ENCODE data around the gene TXNL4A. TPM values are rescaled to one million over a fixed set of nuclear protein-coding genes. Genes with fewer than 3 reads are reported as not detected.

Gene TXNL4A
- total and polyA plus RNA-seq, 3 donors from 2014 or later, result 37.4 to 158 (median 47.0) TPM

DNA sequence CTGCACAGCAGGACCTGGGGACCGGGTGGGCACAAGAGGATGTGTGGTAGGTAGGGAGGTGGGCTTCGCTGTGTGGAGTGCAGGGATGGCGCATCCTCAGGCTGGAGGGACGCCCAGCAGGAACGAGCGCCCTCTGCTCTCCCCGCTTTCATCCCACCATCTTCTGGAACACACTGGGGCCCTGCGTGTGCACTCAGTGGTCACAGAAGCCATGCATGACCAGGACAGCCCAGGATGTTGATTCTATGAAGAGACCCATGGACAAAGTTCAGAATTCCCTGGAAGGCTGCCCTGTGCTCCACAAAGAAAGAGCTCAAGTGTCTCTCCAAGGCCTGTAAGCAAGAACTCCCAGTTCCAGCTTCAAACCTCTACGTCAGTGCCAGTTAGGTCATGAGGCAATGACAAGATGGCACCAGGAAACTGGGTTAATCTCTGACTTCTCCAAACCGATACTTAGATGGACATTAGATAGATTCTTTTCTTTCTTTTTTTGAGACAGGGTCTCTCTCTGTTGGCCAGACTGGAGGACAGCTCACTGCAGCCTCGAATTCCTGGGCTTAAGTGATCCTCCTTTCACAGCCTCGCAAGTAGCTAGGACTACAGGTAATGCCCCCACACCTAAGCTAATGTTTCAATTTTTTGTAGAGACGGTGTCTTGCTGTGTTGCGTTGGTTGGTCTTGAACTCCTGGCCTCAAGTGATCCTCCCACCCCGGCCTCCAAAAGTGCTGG is 40.3 kb downstream of the TXNL4A start:
- no peak overlapping the region for H3K4me3 ChIP-seq
- H3K4me1 ChIP-seq, result peaks cover 48% of the 10 kb centered on the region
- H3K27me3 ChIP-seq, result no peaks in the 10 kb centered on the region
- no peak overlapping the region for H3K27ac ChIP-seq
- 83 to 95% methylated on average over 14 to 15 of the region's 15 CpGs for WGBS, 2 donors
- intact Hi-C loops (cut with DNase I; ENCODE audit: low total_unique reads), result no loop called here
- TF ChIP-seq, protein P1, sequence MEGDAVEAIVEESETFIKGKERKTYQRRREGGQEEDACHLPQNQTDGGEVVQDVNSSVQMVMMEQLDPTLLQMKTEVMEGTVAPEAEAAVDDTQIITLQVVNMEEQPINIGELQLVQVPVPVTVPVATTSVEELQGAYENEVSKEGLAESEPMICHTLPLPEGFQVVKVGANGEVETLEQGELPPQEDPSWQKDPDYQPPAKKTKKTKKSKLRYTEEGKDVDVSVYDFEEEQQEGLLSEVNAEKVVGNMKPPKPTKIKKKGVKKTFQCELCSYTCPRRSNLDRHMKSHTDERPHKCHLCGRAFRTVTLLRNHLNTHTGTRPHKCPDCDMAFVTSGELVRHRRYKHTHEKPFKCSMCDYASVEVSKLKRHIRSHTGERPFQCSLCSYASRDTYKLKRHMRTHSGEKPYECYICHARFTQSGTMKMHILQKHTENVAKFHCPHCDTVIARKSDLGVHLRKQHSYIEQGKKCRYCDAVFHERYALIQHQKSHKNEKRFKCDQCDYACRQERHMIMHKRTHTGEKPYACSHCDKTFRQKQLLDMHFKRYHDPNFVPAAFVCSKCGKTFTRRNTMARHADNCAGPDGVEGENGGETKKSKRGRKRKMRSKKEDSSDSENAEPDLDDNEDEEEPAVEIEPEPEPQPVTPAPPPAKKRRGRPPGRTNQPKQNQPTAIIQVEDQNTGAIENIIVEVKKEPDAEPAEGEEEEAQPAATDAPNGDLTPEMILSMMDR (IDR thresholded peaks at IDR 0.05), result no peak
- TF ChIP-seq POLR2A (IDR thresholded peaks at IDR 0.05), result no peak
- DNase-seq, result peak; percentile 10
- H3K9me3 ChIP-seq, result no peaks in the 10 kb centered on the region
- no peaks in the 10 kb centered on the region for H3K36me3 ChIP-seq (ENCODE audit: low read depth, missing control alignments)

DNA sequence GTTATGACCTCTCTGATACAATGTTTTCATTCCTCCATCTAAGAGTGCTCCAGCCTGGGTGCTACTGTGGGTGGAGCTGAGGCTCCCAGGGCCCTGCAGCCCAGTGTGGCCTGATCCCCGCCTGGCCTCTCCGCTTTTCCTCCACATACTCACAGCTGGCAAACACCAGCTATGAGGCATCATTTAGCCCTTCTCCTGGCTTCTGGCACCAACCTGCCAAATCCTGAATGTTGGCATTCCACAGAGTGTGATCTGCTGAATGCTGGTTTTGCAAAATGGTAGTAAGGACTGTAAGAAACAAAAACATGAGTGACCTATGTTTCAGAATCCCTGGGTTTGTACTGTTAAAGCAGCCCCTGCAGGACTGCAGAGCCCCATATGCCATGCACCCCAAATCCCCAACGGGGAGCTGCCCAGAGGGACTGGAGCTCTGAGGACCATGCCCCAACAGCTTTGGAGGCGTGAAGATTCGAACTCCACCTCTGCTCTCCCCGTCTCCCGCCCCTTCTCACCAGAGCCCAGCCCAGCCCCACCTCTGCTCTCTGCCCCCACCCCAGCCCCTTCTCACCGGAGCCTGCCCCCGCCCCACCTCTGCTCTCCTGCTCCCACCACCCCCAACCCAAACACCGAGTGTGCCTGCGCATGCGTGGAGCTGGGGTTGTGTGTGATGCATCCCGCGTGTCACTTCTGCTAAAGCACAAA is 41.2 kb downstream of the TXNL4A start:
- peaks cover 48% of the 10 kb centered on the region for H3K4me1 ChIP-seq
- no peak overlapping the region for H3K4me3 ChIP-seq
- intact Hi-C loops (cut with DNase I; ENCODE audit: low total_unique reads), result no loop called here
- 86 to 87% methylated on average over 8 to 14 of the region's 14 CpGs for WGBS, 2 donors
- peak; percentile 53 for DNase-seq
- no peak overlapping the region for H3K27ac ChIP-seq
- no peaks in the 10 kb centered on the region for H3K36me3 ChIP-seq (ENCODE audit: low read depth, missing control alignments)
- no peak for TF ChIP-seq POLR2A (IDR thresholded peaks at IDR 0.05)
- TF ChIP-seq, protein P1 (IDR thresholded peaks at IDR 0.05), result no peak
- no peaks in the 10 kb centered on the region for H3K27me3 ChIP-seq
- H3K9me3 ChIP-seq, result no peaks in the 10 kb centered on the region

DNA sequence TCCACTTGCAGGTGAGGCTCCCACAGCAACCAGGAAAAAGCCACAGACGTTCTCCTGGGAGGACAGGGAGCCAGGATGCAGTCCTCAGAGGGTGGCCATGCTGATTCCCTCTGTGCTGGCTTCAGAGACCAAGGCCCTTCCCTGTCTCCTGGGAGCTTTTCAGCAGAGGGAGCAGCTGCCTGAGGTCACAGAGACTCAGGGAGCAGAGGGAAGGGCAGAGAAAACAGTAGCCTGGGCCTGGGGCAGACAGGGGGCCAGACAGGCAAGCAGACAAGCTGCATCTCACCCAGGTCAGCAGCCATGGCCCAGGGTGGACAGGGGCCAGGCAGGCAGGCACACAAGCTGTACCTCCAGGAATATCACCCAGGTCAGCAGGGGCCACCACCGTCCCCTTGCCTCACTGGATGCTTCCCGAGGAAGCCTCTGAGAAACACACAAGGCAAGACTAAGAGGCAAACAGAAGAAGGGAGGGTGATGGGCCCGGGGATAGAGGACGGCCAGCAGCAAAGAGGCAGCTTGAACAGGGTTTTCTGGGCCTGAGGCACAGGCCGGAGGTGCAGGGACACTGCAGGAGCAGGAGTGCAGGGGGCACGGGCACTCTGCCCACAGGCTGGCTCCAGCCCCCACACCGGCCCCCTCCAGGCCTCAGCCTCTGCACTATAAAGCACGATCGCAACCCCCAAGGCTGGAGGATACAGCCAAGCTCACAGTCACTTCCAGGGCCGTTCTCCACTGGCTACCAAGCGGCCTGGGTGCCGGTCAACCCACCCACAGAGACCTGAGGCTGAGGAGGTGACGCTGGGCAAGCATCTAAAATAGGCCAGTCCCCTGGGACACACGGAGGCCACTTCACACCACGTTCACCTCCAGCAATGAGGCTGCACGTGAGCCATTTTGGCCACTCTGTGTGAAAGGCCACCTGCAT is 43.0 kb downstream of the TXNL4A start:
- DNase-seq, result peak; percentile 12
- 72 to 77% methylated on average over 15 to 17 of the region's 17 CpGs for WGBS, 2 donors
- no peak overlapping the region for H3K4me3 ChIP-seq
- no peaks in the 10 kb centered on the region for H3K9me3 ChIP-seq
- TF ChIP-seq, protein P1 (IDR thresholded peaks at IDR 0.05), result no peak
- no peak for TF ChIP-seq POLR2A (IDR thresholded peaks at IDR 0.05)
- peaks cover 56% of the 10 kb centered on the region for H3K4me1 ChIP-seq
- no peaks in the 10 kb centered on the region for H3K27me3 ChIP-seq
- intact Hi-C loops (cut with DNase I; ENCODE audit: low total_unique reads), result no loop called here
- no peaks in the 10 kb centered on the region for H3K36me3 ChIP-seq (ENCODE audit: low read depth, missing control alignments)
- no peak overlapping the region for H3K27ac ChIP-seq

DNA sequence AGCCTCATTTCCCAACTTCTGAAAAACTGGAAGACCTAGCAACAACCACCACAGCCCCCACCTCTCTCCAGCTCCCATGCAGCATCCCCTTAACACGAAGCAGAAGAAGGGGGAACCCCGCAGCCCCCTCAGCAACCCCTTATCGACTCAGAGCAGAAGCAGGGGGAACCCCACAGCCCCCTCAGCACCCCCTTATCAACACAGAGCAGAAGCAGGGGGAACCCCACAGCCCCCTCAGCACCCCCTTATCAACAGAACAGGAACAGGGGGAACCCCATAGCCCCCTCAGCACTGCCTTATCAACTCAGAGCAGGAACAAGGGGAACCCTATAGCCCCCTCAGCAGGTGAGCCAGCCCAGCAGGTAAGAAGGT is 43.6 kb downstream of the TXNL4A start:
- H3K36me3 ChIP-seq (ENCODE audit: low read depth, missing control alignments), result no peaks in the 10 kb centered on the region
- H3K4me3 ChIP-seq, result no peak overlapping the region
- peaks cover 50% of the 10 kb centered on the region for H3K4me1 ChIP-seq
- no peaks in the 10 kb centered on the region for H3K9me3 ChIP-seq
- 64 to 71% methylated on average over 3 of the region's 3 CpGs for WGBS, 2 donors
- H3K27me3 ChIP-seq, result no peaks in the 10 kb centered on the region
- intact Hi-C loops (cut with DNase I; ENCODE audit: low total_unique reads), result no loop called here
- peak; percentile 6 for DNase-seq
- TF ChIP-seq, protein P1 (IDR thresholded peaks at IDR 0.05), result no peak
- no peak for TF ChIP-seq POLR2A (IDR thresholded peaks at IDR 0.05)
- H3K27ac ChIP-seq, result no peak overlapping the region

All from testis (tissue), 3 donors.